Head of caudate nucleus (tissue), 42 donors: ENCODE results near the gene KCNN1.
"Not testable (repeated sequence)": the region's sequence is repeated elsewhere in the genome, so short reads cannot be mapped to it uniquely, and the experiment has no call there.

Experiments
- DNase-seq, 42 donors: peaks; one replicate each; pipeline versions ENCODE4 v3.0.0 to v3.0.0-alpha.2; 2020 to 2021; ENCODE audit warnings: mixed read lengths in 7 of 42
- intact Hi-C: fragments of 100-400 bp; cut with DNase I; formaldehyde crosslinking; loops from one replicate; pipeline ENCODE4 v1.15.0; 2022

Gene KCNN1

GRCh38 chr19:17996826-17997316 is 30.0 kb downstream of the KCNN1 start:
- peak; percentile 67 to 96 (median 89) for DNase-seq

GRCh38 chr19:17997969-17998826 is 31.3 kb downstream of the KCNN1 start:
- intact Hi-C loops, result loop anchor here (2.0 to 5.0 kb wide), 3 partner anchors 51 to 136 kb away; no protein-coding TSS in a partner anchor
- no peak for DNase-seq

More at GRCh38 chr19:17996826-17997316, 30.0 kb downstream of the KCNN1 start:
- intact Hi-C loops, result loop anchor here (2.0 to 5.0 kb wide), 3 partner anchors 50 to 135 kb away; no protein-coding TSS in a partner anchor

- no peak for DNase-seq
- intact Hi-C loops, result loop anchor here (5.0 kb wide), 1 partner anchor 136 kb away; no protein-coding TSS in a partner anchor
Measured at GRCh38 chr19:17998827-17999150, 31.9 kb downstream of the KCNN1 start.

GRCh38 chr19:17999684-18000479 is 33.0 kb downstream of the KCNN1 start:
- intact Hi-C loops, result loop anchor here (5.0 kb wide), 1 partner anchor 138 kb away; no protein-coding TSS in a partner anchor
- no peak for DNase-seq

- intact Hi-C loops, result no loop called here
- peak in 1 of 42 donors; percentile 25 for DNase-seq
Measured at GRCh38 chr19:18000480-18000914, 33.6 kb downstream of the KCNN1 start.

- DNase-seq, result peak; percentile 40 to 86 (median 72)
- intact Hi-C loops, result no loop called here
Measured at GRCh38 chr19:18000915-18001776, 34.2 kb downstream of the KCNN1 start.

- intact Hi-C loops, result no loop called here
- no peak for DNase-seq
Measured at GRCh38 chr19:18001777-18002345, 35.0 kb downstream of the KCNN1 start.

- DNase-seq, result peak in 6 of 42 donors; percentile 20 to 56 (median 41)
- intact Hi-C loops, result no loop called here
Measured at GRCh38 chr19:18002347-18002850, 35.5 kb downstream of the KCNN1 start.

- DNase-seq, result not testable (repeated sequence)
Measured at GRCh38 chr19:18005750-18006149, 38.8 kb downstream of the KCNN1 start.

GRCh38 chr19:18007044-18007916 is 40.4 kb downstream of the KCNN1 start:
- intact Hi-C loops, result loop anchor here (1.0 to 5.0 kb wide), 2 partner anchors 51 to 145 kb away; partner anchors contain the start of gene PIK3R2
- peak; percentile 71 to 95 (median 89) for DNase-seq

More at GRCh38 chr19:18005750-18006149, 38.8 kb downstream of the KCNN1 start:
- intact Hi-C loops, result loop anchor here (5.0 kb wide), 1 partner anchor 147 kb away; the partner anchor contains the start of gene PIK3R2

GRCh38 chr19:18007917-18008673 is 41.2 kb downstream of the KCNN1 start, which contains the start of gene ARRDC2:
TSS of gene ARRDC2 (plus strand) at chr19:18008170. CDS start at chr19:18008311, 141 bp downstream.
- peak; percentile 89 to 98 (median 96) for DNase-seq
- intact Hi-C loops, result loop anchor here (1.0 to 5.0 kb wide), 2 partner anchors 50 to 144 kb away; partner anchors contain the start of gene PIK3R2

- no peak for DNase-seq
Measured at GRCh38 chr19:18008814-18009213, 41.9 kb downstream of the KCNN1 start.

GRCh38 chr19:18009412-18010066 is 42.6 kb downstream of the KCNN1 start:
- intact Hi-C loops, result loop anchor here (5.0 kb wide), 1 partner anchor 143 kb away; the partner anchor contains the start of gene PIK3R2
- peak in 20 of 42 donors; percentile 34 to 82 (median 52) for DNase-seq

More at GRCh38 chr19:18008814-18009213, 41.9 kb downstream of the KCNN1 start:
- intact Hi-C loops, result loop anchor here (5.0 kb wide), 1 partner anchor 143 kb away; the partner anchor contains the start of gene PIK3R2

- intact Hi-C loops, result no loop called here
- DNase-seq, result no peak
Measured at GRCh38 chr19:18010149-18010548, 43.2 kb downstream of the KCNN1 start.
